Neuronal stem cell (in vitro differentiated cells): ENCODE data around the gene NUP107.

Experiments used
- DNase-seq: peaks from one replicate; pipeline ENCODE4 v3.0.0-alpha.2; 2013; ENCODE audit warnings: low spot score
- H2AFZ ChIP-seq: one replicate; pipeline ENCODE4 v1.6.1; 2013; ENCODE audit warnings: mild to moderate bottlenecking, low read length, inconsistent platforms
- H2AK5ac ChIP-seq: 2 replicates; pipeline ENCODE4 v1.6.1; 2013; ENCODE audit warnings: low read depth, mild to moderate bottlenecking, inconsistent platforms, low read length, moderate library complexity, mixed read lengths
- H2BK120ac ChIP-seq: 2 replicates; pipeline ENCODE4 v1.6.1; 2013; ENCODE audit warnings: low read depth, mild to moderate bottlenecking, inconsistent platforms, low read length, moderate library complexity, mixed read lengths
- H2BK12ac ChIP-seq: one replicate; pipeline ENCODE4 v1.6.1; 2013; ENCODE audit warnings: low read length, inconsistent platforms
- H2BK15ac ChIP-seq: 2 replicates; pipeline ENCODE4 v1.6.1; 2013; ENCODE audit warnings: mild to moderate bottlenecking, low read length, inconsistent platforms, mixed read lengths
- H2BK5ac ChIP-seq: one replicate; pipeline ENCODE4 v1.6.1; 2013; ENCODE audit warnings: inconsistent platforms, mild to moderate bottlenecking, low read length, moderate library complexity
- H3K14ac ChIP-seq: one replicate; pipeline ENCODE4 v1.6.1; 2013; ENCODE audit warnings: low read length, inconsistent platforms
- H3K18ac ChIP-seq: 2 replicates; pipeline ENCODE4 v1.6.1; 2013; ENCODE audit warnings: low read length, inconsistent platforms
- H3K23ac ChIP-seq: 2 replicates; pipeline ENCODE4 v1.6.1; 2013; ENCODE audit warnings: low read depth, mild to moderate bottlenecking, mixed read lengths, low read length, inconsistent platforms; ENCODE audit not compliant: poor library complexity
- H3K27ac ChIP-seq: replicated peaks from 3 replicates; pipeline ENCODE4 v1.5.1; 2013; ENCODE audit warnings: low read length, inconsistent platforms
- H3K27me3 ChIP-seq, 3 experiments: 2 replicates each; pipeline ENCODE4 v1.6.1; 2013; ENCODE audit warnings: low read length in 3 of 3, mild to moderate bottlenecking in 2 of 3, inconsistent platforms in 1 of 3, low read depth in 1 of 3, mixed read lengths in 1 of 3, moderate library complexity in 1 of 3; ENCODE audit not compliant: control insufficient read depth in 3 of 3, insufficient read depth in 3 of 3
- H3K36me3 ChIP-seq, 2 donors: replicated peaks in 1 of 2; 2 replicates each; pipeline ENCODE4 v1.6.1; 2013; ENCODE audit warnings: low read length in 2 of 2; ENCODE audit not compliant: control insufficient read depth in 2 of 2, insufficient read depth in 2 of 2
- H3K4ac ChIP-seq: 2 replicates; pipeline ENCODE4 v1.6.1; 2013; ENCODE audit warnings: inconsistent platforms, mild to moderate bottlenecking, low read length, moderate library complexity
- H3K4me1 ChIP-seq, 2 donors: 1 replicate in 1 of 2; 2 replicates in 1 of 2; pipeline ENCODE4 v1.6.1; 2013; ENCODE audit warnings: low read length in 2 of 2, low read depth in 1 of 2; ENCODE audit not compliant: control insufficient read depth in 2 of 2, insufficient read depth in 1 of 2
- H3K4me2 ChIP-seq: one replicate; pipeline ENCODE4 v1.6.1; 2013; ENCODE audit warnings: mild to moderate bottlenecking, low read length, inconsistent platforms; ENCODE audit not compliant: insufficient read depth, poor library complexity, severe bottlenecking
- H3K4me3 ChIP-seq, 2 donors: 2 replicates each; pipeline ENCODE4 v1.5.1; 2013; ENCODE audit warnings: low read length in 2 of 2, mild to moderate bottlenecking in 2 of 2, inconsistent platforms in 1 of 2, moderate library complexity in 1 of 2
- H3K79me1 ChIP-seq: one replicate; pipeline ENCODE4 v1.6.1; 2013; ENCODE audit warnings: low read depth, mild to moderate bottlenecking, inconsistent platforms, low read length, moderate library complexity
- H3K9ac ChIP-seq: one replicate; pipeline ENCODE4 v1.6.1; 2013; ENCODE audit warnings: mild to moderate bottlenecking, low read depth, low read length, inconsistent platforms; ENCODE audit not compliant: poor library complexity
- H3K9me3 ChIP-seq, 2 donors: replicated peaks in 1 of 2; 2 replicates each; pipeline versions ENCODE3 to v1.6.1; 2013; ENCODE audit warnings: low read length in 2 of 2, mild to moderate bottlenecking in 2 of 2, inconsistent platforms in 1 of 2, low read depth in 1 of 2, mixed read lengths in 1 of 2, moderate library complexity in 1 of 2; ENCODE audit not compliant: control insufficient read depth in 2 of 2, insufficient read depth in 1 of 2
- H4K8ac ChIP-seq: one replicate; pipeline ENCODE4 v1.6.1; 2013; ENCODE audit warnings: low read depth, mild to moderate bottlenecking, inconsistent platforms, low read length, moderate library complexity
- H4K91ac ChIP-seq: one replicate; pipeline ENCODE4 v1.6.1; 2013; ENCODE audit warnings: low read length, low read depth, mild to moderate bottlenecking, inconsistent platforms; ENCODE audit not compliant: poor library complexity
- WGBS, 2 donors: extraction: QIAGEN DNeasy Blood & Tissue Kit; methylation state at CpG; one replicate each; pipeline ENCODE4 v1.1.7; 2013; ENCODE audit warnings: missing lambda C conversion rate in 2 of 2, mixed read lengths in 1 of 2; ENCODE audit not compliant: insufficient read length in 2 of 2, insufficient replicate concordance in 1 of 2; ENCODE audit errors: extremely low coverage in 2 of 2; 5-methylcytosine and 5-hydroxymethylcytosine counted together

Gene NUP107

GRCh38 chr12:68781728-68782127 lies 95.0 kb downstream of the NUP107 start:
- Histone ChIP-seq H3K4me2 (no peak overlapping the region), H2BK5ac (no peak overlapping the region), H3K4me3 (no peak overlapping the region), H3K4me1 (peaks cover 0 to 4% of the 10 kb centered on the region in 2 donors), H3K9me3 (no peaks in the 10 kb centered on the region), H2BK120ac (no peak overlapping the region), H2BK15ac (no peak overlapping the region), H3K4ac (no peak overlapping the region), H3K23ac (no peak overlapping the region), H2BK12ac (no peak overlapping the region), H3K36me3 (no peaks in the 10 kb centered on the region), H3K18ac (no peak overlapping the region), H3K79me1 (no peaks in the 10 kb centered on the region), H3K27me3 (no peaks in the 10 kb centered on the region), H3K14ac (no peak overlapping the region), H2AK5ac (no peak overlapping the region), H3K27ac (no peak overlapping the region), H4K8ac (no peak overlapping the region), H2AFZ (no peak overlapping the region), H3K9ac (no peak overlapping the region), H4K91ac (no peak overlapping the region)
- DNase-seq, result no peak
- no CpG with 5 or more reads among the region's 6 CpGs for WGBS, 2 donors

GRCh38 chr12:68784015-68784414 lies 97.2 kb downstream of the NUP107 start:
- Histone ChIP-seq H3K79me1 (no peaks in the 10 kb centered on the region), H3K27ac (no peak overlapping the region), H3K9me3 (no peaks in the 10 kb centered on the region), H4K8ac (no peak overlapping the region), H2BK15ac (no peak overlapping the region), H2BK5ac (no peak overlapping the region), H4K91ac (no peak overlapping the region), H3K4me1 (no peaks in the 10 kb centered on the region), H2BK120ac (no peak overlapping the region), H3K27me3 (no peaks in the 10 kb centered on the region), H3K23ac (no peak overlapping the region), H3K18ac (no peak overlapping the region), H2AK5ac (no peak overlapping the region), H3K9ac (no peak overlapping the region), H2AFZ (no peak overlapping the region), H3K14ac (no peak overlapping the region), H3K36me3 (no peaks in the 10 kb centered on the region), H2BK12ac (no peak overlapping the region), H3K4ac (no peak overlapping the region), H3K4me3 (no peak overlapping the region), H3K4me2 (no peak overlapping the region)
- WGBS, 2 donors, result no CpG with 5 or more reads among the region's 8 CpGs
- no peak for DNase-seq

GRCh38 chr12:68785358-68785757 lies 98.6 kb downstream of the NUP107 start:
- H3K14ac ChIP-seq, result no peak overlapping the region
- H2AK5ac ChIP-seq, result no peak overlapping the region
- no peak for DNase-seq
- no peak overlapping the region for H2BK15ac ChIP-seq
- no peak overlapping the region for H2BK120ac ChIP-seq
- no peak overlapping the region for H3K4me2 ChIP-seq
- H3K4me1 ChIP-seq, result no peaks in the 10 kb centered on the region
- no peak overlapping the region for H3K4ac ChIP-seq
- no peaks in the 10 kb centered on the region for H3K27me3 ChIP-seq
- H3K23ac ChIP-seq, result no peak overlapping the region
- H3K9ac ChIP-seq, result no peak overlapping the region
- no peak overlapping the region for H2BK5ac ChIP-seq
- no peak overlapping the region for H4K91ac ChIP-seq
- H3K36me3 ChIP-seq, result no peaks in the 10 kb centered on the region
- H3K27ac ChIP-seq, result no peak overlapping the region
- WGBS, 2 donors, result no CpG with 5 or more reads among the region's 2 CpGs
- H3K79me1 ChIP-seq, result no peaks in the 10 kb centered on the region
- no peaks in the 10 kb centered on the region for H3K9me3 ChIP-seq
- no peak overlapping the region for H2AFZ ChIP-seq
- H3K4me3 ChIP-seq, result no peak overlapping the region
- H4K8ac ChIP-seq, result no peak overlapping the region
- H3K18ac ChIP-seq, result no peak overlapping the region
- H2BK12ac ChIP-seq, result no peak overlapping the region

GRCh38 chr12:68785823-68786222 lies 99.0 kb downstream of the NUP107 start:
- Histone ChIP-seq H3K9ac (no peak overlapping the region), H3K14ac (no peak overlapping the region), H2BK5ac (no peak overlapping the region), H2BK15ac (no peak overlapping the region), H3K23ac (no peak overlapping the region), H3K18ac (no peak overlapping the region), H3K4me2 (no peak overlapping the region), H4K91ac (no peak overlapping the region), H3K4me3 (no peak overlapping the region), H2AFZ (no peak overlapping the region), H3K27me3 (no peaks in the 10 kb centered on the region), H4K8ac (no peak overlapping the region), H3K27ac (no peak overlapping the region), H3K79me1 (no peaks in the 10 kb centered on the region), H3K4ac (no peak overlapping the region), H2AK5ac (no peak overlapping the region), H3K4me1 (no peaks in the 10 kb centered on the region), H3K36me3 (no peaks in the 10 kb centered on the region), H2BK120ac (no peak overlapping the region), H2BK12ac (no peak overlapping the region), H3K9me3 (no peaks in the 10 kb centered on the region)
- no CpG with 5 or more reads among the region's 5 CpGs for WGBS, 2 donors
- DNase-seq, result no peak
